Natural killer cell (primary cell): ENCODE measurements around the gene SOD2. TPM values are rescaled to one million over a fixed set of nuclear protein-coding genes. Genes with fewer than 3 reads are reported as not detected.

Experiments
- ATAC-seq, 3 donors: fragments of 150-1000 bp in 2 of 3; fragments of 200-7000 bp in 1 of 3; cut with Tn5 transposase; 1 replicate in 1 of 3; 2 replicates in 2 of 3; pipeline ENCODE4 v1.10.0; 2021; ENCODE audit warnings: mild to moderate bottlenecking in 2 of 3, moderate library complexity in 2 of 3
- DNase-seq, 2 donors: peaks; one replicate each; pipeline versions ENCODE4 v3.0.0 to v3.0.0-alpha.2; 2013 to 2021; ENCODE audit warnings: mixed read lengths in 1 of 2
- H3K27ac ChIP-seq: one replicate; pipeline ENCODE4 v1.5.1; 2013; ENCODE audit warnings: mild to moderate bottlenecking, low read length
- H3K27me3 ChIP-seq: one replicate; pipeline ENCODE4 v1.6.1; 2013; ENCODE audit warnings: low read length; ENCODE audit not compliant: control insufficient read depth, insufficient read depth
- H3K36me3 ChIP-seq: one replicate; pipeline ENCODE4 v1.6.1; 2013; ENCODE audit warnings: low read length; ENCODE audit not compliant: control insufficient read depth, insufficient read depth
- H3K4me1 ChIP-seq: one replicate; pipeline ENCODE4 v1.6.1; 2013; ENCODE audit warnings: low read length; ENCODE audit not compliant: control insufficient read depth, insufficient read depth
- H3K4me3 ChIP-seq: one replicate; pipeline ENCODE4 v1.5.1; 2013; ENCODE audit warnings: low read length
- H3K9me3 ChIP-seq: one replicate; pipeline ENCODE4 v1.6.1; 2013; ENCODE audit warnings: low read length; ENCODE audit not compliant: control insufficient read depth, insufficient read depth
- H3K27ac Mint-ChIP-seq, 2 donors: one replicate each; pipeline ENCODE4 v1.8.0; 2022; ENCODE audit warnings: mild to moderate bottlenecking in 2 of 2, mixed read lengths in 2 of 2, moderate library complexity in 1 of 2
- H3K27me3 Mint-ChIP-seq, 2 donors: one replicate each; pipeline ENCODE4 v1.8.0; 2022; ENCODE audit warnings: low read depth in 2 of 2, mixed read lengths in 2 of 2
- H3K36me3 Mint-ChIP-seq: one replicate; pipeline ENCODE4 v1.8.0; 2022; ENCODE audit warnings: mixed read lengths
- H3K4me1 Mint-ChIP-seq, 2 donors: one replicate each; pipeline ENCODE4 v1.8.0; 2022; ENCODE audit warnings: mixed read lengths in 2 of 2
- H3K4me3 Mint-ChIP-seq: one replicate; pipeline ENCODE4 v1.8.0; 2022; ENCODE audit warnings: mild to moderate bottlenecking, moderate library complexity, mixed read lengths
- H3K9me3 Mint-ChIP-seq, 2 donors: one replicate each; pipeline ENCODE4 v1.8.0; 2022; ENCODE audit warnings: mixed read lengths in 2 of 2
- WGBS: methylation state at CpG from one replicate; pipeline ENCODE4 v1.1.7; 2013; ENCODE audit warnings: missing lambda C conversion rate; ENCODE audit not compliant: insufficient coverage; 5-methylcytosine and 5-hydroxymethylcytosine counted together
- intact Hi-C: fragments of 100-400 bp; cut with micrococcal nuclease; formaldehyde crosslinking; loops from one replicate; pipeline ENCODE4 v1.14.2; 2022
- total RNA-seq, 4 donors: library from RNA; stranded (reverse); fragments of 120-200 nt in 1 of 4; gene quantifications; one replicate each; pipeline versions ENCODE4 v1.2.3 to v1.2.4, GENCODE V29; 2013 to 2022
- TF ChIP-seq, protein P1 (sequence below): fragments of 200-600 bp; IDR thresholded peaks from one replicate; pipeline ENCODE4 v1.8.0; 2022; ENCODE audit warnings: antibody characterized with exemption

The SOD2 gene
- total RNA-seq, 3 donors from 2014 or later (not counting 1 experiment from before 2014, with no cell fraction given): 81.3 to 156 (median 138) TPM

DNA sequence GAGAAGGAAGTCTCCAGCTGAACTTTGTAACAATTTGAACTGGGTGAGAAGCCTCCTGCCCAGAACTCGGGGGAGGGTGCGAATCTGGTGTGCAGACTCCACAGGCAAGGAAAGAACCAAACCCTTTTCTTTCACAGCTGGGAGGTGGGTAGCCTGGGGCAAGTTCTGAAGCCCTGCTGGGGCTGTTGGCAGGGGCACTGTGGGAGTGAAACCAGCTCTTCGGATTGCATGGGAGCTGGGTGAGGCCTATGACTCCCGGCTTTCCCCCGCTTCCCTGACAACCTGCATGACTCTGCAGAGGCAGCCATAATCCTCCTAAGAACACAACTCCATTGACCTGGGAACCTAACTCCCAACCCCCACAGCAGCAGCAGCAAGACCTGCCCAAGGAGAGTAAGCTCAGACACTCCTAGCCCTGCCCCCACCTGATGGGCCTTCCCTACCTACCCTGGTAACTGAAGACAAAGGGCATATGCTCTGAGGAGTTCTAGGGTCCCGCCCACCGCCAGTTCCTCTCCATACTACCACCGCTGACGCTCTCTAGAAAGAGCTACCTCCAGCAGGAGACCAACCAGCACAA is 37.5 kb downstream of the SOD2 start:
- Mint-ChIP-seq H3K36me3 (no peaks in the 10 kb centered on the region), H3K27ac (no peak overlapping the region), H3K27me3 (no peaks in the 10 kb centered on the region), H3K9me3 (no peaks in the 10 kb centered on the region), H3K4me1 (no peaks in the 10 kb centered on the region), H3K4me3 (no peak overlapping the region)
- TF ChIP-seq, protein P1, sequence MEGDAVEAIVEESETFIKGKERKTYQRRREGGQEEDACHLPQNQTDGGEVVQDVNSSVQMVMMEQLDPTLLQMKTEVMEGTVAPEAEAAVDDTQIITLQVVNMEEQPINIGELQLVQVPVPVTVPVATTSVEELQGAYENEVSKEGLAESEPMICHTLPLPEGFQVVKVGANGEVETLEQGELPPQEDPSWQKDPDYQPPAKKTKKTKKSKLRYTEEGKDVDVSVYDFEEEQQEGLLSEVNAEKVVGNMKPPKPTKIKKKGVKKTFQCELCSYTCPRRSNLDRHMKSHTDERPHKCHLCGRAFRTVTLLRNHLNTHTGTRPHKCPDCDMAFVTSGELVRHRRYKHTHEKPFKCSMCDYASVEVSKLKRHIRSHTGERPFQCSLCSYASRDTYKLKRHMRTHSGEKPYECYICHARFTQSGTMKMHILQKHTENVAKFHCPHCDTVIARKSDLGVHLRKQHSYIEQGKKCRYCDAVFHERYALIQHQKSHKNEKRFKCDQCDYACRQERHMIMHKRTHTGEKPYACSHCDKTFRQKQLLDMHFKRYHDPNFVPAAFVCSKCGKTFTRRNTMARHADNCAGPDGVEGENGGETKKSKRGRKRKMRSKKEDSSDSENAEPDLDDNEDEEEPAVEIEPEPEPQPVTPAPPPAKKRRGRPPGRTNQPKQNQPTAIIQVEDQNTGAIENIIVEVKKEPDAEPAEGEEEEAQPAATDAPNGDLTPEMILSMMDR: no peak
- Histone ChIP-seq H3K36me3 (no peaks in the 10 kb centered on the region), H3K27ac (no peak overlapping the region), H3K27me3 (no peaks in the 10 kb centered on the region), H3K4me3 (no peak overlapping the region), H3K4me1 (no peaks in the 10 kb centered on the region), H3K9me3 (no peaks in the 10 kb centered on the region)
- no peak for DNase-seq
- 86% methylated on average over 9 of the region's 9 CpGs for WGBS
- intact Hi-C loops: no loop called here
- no peak for ATAC-seq

DNA sequence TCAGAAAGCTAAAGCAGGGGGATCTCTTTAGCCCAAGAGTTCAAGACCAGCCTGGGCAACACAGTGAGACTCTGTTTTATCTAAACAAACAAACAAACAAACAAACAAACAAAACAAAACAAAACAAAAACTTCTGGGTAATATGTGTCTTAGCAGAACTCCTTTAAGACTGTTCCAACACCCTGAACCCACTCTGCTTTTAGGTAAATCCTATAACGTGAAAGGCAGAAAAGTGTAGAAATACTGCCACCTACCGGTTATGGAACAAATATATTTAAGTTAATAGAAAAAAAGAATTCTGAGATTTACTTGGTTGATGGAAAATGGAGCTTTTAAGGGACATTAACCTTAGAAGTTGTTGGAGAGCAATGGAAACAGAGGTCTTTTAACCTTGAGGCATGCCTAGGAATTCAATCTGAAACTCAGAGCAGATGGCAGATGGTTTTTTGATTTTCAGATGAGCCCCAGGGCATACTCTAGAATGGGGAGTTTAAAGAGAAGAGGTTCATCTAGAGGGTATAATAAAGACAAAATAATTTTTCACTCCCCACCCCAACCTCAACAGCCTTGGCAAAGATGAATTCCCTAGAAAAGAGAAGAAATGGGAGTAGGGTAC is 38.5 kb downstream of the SOD2 start:
- no peaks in the 10 kb centered on the region for H3K4me1 Mint-ChIP-seq
- H3K9me3 Mint-ChIP-seq: no peaks in the 10 kb centered on the region
- intact Hi-C loops: loop anchor here (5.0 kb wide), 1 partner anchor 402 kb away; no protein-coding TSS in a partner anchor
- H3K9me3 ChIP-seq: no peaks in the 10 kb centered on the region
- TF ChIP-seq, protein P1: peak; percentile 80
- ATAC-seq (peak in 2 of 3 donors; percentile 53 to 57), DNase-seq (peak in 1 of 2 donors; percentile 69)
- H3K27me3 ChIP-seq: no peaks in the 10 kb centered on the region
- H3K4me1 ChIP-seq: no peaks in the 10 kb centered on the region
- no peaks in the 10 kb centered on the region for H3K36me3 ChIP-seq
- 0% methylated on average over 1 of the region's 2 CpGs for WGBS
- no peaks in the 10 kb centered on the region for H3K27me3 Mint-ChIP-seq
- H3K4me3 ChIP-seq: no peak overlapping the region
- H3K27ac Mint-ChIP-seq: no peak overlapping the region
- H3K4me3 Mint-ChIP-seq: no peak overlapping the region
- no peaks in the 10 kb centered on the region for H3K36me3 Mint-ChIP-seq
- no peak overlapping the region for H3K27ac ChIP-seq

DNA sequence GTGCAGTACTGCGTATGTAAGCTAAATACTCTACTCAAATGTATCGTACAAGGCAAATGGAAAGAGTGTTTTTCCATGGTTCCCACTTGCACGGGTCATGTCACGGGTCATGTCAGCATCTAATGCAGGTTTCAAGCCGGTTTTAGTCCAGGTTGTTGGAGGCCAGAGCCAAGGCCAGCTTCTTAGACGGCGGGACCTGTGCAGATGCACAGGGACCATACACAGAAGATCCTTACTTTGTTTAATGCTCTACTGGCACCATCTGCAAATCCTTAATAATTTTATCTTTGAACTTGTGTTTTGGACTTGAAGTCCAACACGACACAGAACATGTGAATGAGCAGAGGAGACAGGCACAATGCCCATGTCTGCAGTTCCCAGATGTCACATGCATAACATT is 42.7 kb downstream of the SOD2 start:
- 94% methylated on average over 8 of the region's 8 CpGs for WGBS
- Histone ChIP-seq H3K4me1 (no peaks in the 10 kb centered on the region), H3K4me3 (no peak overlapping the region), H3K36me3 (no peaks in the 10 kb centered on the region), H3K27me3 (no peaks in the 10 kb centered on the region), H3K27ac (no peak overlapping the region), H3K9me3 (no peaks in the 10 kb centered on the region)
- no peak overlapping the region for H3K27ac Mint-ChIP-seq
- TF ChIP-seq, protein P1: no peak
- H3K4me1 Mint-ChIP-seq: peaks cover 17 to 18% of the 10 kb centered on the region in 2 donors
- DNase-seq: no peak
- intact Hi-C loops: loop anchor here (5.0 kb wide), 1 partner anchor 398 kb away; no protein-coding TSS in a partner anchor
- no peaks in the 10 kb centered on the region for H3K27me3 Mint-ChIP-seq
- ATAC-seq: no peak
- H3K9me3 Mint-ChIP-seq: no peaks in the 10 kb centered on the region
- no peak overlapping the region for H3K4me3 Mint-ChIP-seq
- no peaks in the 10 kb centered on the region for H3K36me3 Mint-ChIP-seq
